ENCODE measurements around the gene PLPPR3.

DNA sequence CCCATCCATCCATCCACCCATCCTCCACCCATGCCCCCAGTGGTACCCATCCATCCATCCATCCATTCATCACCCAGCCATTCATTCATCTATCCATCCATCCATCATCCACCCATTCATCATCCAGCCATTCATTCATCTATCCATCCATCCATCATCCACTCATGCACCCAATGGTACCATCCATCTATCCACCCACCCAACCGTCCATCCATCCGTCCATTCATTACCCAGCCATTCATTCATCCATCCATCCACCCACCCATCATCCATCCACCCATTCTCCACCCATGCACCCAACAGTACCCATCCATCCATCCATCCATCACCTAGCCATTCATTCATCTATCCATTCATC lies 5.3 kb downstream of the PLPPR3 start:
- no peak for TF ChIP-seq RXRA (IDR thresholded peaks at IDR 0.05; ENCODE audit: borderline replicate concordance, low read depth)
- no peak for TF ChIP-seq NRF1 (IDR thresholded peaks at IDR 0.05; ENCODE audit: low read depth, low read length)
- TF ChIP-seq, protein P1, sequence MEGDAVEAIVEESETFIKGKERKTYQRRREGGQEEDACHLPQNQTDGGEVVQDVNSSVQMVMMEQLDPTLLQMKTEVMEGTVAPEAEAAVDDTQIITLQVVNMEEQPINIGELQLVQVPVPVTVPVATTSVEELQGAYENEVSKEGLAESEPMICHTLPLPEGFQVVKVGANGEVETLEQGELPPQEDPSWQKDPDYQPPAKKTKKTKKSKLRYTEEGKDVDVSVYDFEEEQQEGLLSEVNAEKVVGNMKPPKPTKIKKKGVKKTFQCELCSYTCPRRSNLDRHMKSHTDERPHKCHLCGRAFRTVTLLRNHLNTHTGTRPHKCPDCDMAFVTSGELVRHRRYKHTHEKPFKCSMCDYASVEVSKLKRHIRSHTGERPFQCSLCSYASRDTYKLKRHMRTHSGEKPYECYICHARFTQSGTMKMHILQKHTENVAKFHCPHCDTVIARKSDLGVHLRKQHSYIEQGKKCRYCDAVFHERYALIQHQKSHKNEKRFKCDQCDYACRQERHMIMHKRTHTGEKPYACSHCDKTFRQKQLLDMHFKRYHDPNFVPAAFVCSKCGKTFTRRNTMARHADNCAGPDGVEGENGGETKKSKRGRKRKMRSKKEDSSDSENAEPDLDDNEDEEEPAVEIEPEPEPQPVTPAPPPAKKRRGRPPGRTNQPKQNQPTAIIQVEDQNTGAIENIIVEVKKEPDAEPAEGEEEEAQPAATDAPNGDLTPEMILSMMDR (IDR thresholded peaks at IDR 0.05), result no peak
- no peak for TF ChIP-seq EZH2phosphoT487 (IDR thresholded peaks at IDR 0.05; ENCODE audit: borderline replicate concordance, low read depth)
- no peak for TF ChIP-seq GATA2 (CRISPR knock-in tag; IDR thresholded peaks at IDR 0.05)
- TF ChIP-seq POLR2AphosphoS5 (IDR thresholded peaks at IDR 0.05; ENCODE audit: low read depth, low read length), result no peak
- no peak for TF ChIP-seq MXI1 (IDR thresholded peaks at IDR 0.05; ENCODE audit: low read depth, low read length)
- TF ChIP-seq FOXJ3 (CRISPR knock-in tag; IDR thresholded peaks at IDR 0.05), result no peak
- no peak for TF ChIP-seq EP300 (IDR thresholded peaks at IDR 0.05; ENCODE audit: borderline replicate concordance in 1 of 2, low read depth in 1 of 2, low read length in 1 of 2)
- TF ChIP-seq YY1 (IDR thresholded peaks at IDR 0.05; ENCODE audit: low read depth), result no peak
- TF ChIP-seq, protein P2, sequence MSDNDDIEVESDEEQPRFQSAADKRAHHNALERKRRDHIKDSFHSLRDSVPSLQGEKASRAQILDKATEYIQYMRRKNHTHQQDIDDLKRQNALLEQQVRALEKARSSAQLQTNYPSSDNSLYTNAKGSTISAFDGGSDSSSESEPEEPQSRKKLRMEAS (IDR thresholded peaks at IDR 0.05; ENCODE audit: low read depth), result no peak
- TF ChIP-seq RFX5 (IDR thresholded peaks at IDR 0.05; ENCODE audit: low read length), result no peak
